ENCODE data around the gene FRS3. TPM values are rescaled to one million over a fixed set of nuclear protein-coding genes. Genes with fewer than 3 reads are reported as not detected.

Gene FRS3
- total RNA-seq, 1 experiment from 2014 or later = 5.9 TPM

DNA sequence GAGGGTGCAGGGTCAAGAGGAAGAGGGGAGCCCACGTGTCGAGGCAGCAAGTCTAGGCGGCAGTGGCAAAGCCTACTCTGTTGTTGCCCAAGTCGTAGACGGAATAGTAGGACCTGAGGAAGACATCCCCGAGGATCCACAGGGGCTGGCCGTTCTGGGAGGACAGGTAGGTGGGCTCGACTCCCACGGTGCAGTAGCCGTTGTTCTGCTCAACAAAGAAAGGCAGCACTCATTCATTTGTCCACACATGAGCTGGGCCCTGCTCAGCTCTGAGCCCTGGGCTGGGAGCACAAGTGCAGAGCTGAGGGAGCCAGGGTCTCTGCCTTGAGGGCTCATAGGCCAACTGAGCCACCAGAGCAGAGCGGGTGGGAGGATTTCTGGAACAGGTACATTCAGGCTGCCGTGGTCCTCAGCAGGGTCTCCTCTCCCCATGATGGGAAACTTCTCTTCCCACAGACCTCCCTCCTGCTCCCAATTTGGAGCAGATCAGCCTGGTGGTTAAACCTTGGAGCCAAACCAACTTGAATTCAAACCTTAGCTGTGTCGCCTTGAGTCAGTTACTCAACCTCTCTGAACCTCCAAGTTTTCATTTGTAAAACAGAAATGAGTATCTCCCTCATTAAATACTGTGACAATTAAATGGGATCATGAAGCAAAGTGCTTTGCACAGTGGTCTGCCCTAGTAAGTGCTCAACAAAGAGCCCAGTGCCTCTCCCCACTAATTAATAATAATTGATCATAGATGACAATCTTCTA is 42.7 kb downstream of the FRS3 start:
- Histone ChIP-seq H3K4me3 (replicated peaks in 1 of 2; ENCODE audit: low read depth in 1 of 2, low read length in 2 of 2) (no peak overlapping the region), H3K36me3 (ENCODE audit: control insufficient read depth in 1 of 2, insufficient read depth in 2 of 2, low read length in 2 of 2) (no peaks in the 10 kb centered on the region), H3K9ac (ENCODE audit: low read length) (no peak overlapping the region), H3K9me3 (ENCODE audit: control insufficient read depth in 1 of 2, insufficient read depth in 1 of 2, low read depth in 1 of 2, low read length in 2 of 2) (no peaks in the 10 kb centered on the region), H3K27me3 (ENCODE audit: insufficient read depth, low read length) (no peaks in the 10 kb centered on the region), H3K4me2 (ENCODE audit: low read length) (no peak overlapping the region), H3K9me2 (ENCODE audit: insufficient read depth) (no peaks in the 10 kb centered on the region), H3K27ac (ENCODE audit: low read depth, low read length) (no peak overlapping the region), H2AFZ (ENCODE audit: low read depth, low read length, poor library complexity, severe bottlenecking) (peak overlapping the region; percentile 87), H4K20me1 (ENCODE audit: insufficient read depth) (no peaks in the 10 kb centered on the region), H3K4me1 (ENCODE audit: control insufficient read depth in 1 of 2, insufficient read depth in 2 of 2, low read length in 2 of 2) (peaks cover 17 to 38% of the 10 kb centered on the region in 2 experiments), H3K79me2 (ENCODE audit: insufficient read depth, low read length) (no peaks in the 10 kb centered on the region)
- TF ChIP-seq TCF7L2 (IDR thresholded peaks at IDR 0.05; ENCODE audit: borderline replicate concordance, extremely low read depth, insufficient read depth, insufficient read length) (no peak), ZFX (IDR thresholded peaks at IDR 0.05) (no peak), EZH2 (IDR thresholded peaks at IDR 0.05) (no peak), SRF (IDR thresholded peaks at IDR 0.05; ENCODE audit: low read depth) (no peak), ZNF274 (IDR thresholded peaks at IDR 0.05; ENCODE audit: low read depth, low read length) (no peak), SP1 (IDR thresholded peaks at IDR 0.05; ENCODE audit: low read depth) (no peak), EGR1 (IDR thresholded peaks at IDR 0.05; ENCODE audit: low read depth) (no peak), CBX3 (IDR thresholded peaks at IDR 0.05; ENCODE audit: low read depth) (no peak), CEBPB (IDR thresholded peaks at IDR 0.05; ENCODE audit: low read depth) (no peak), POLR2AphosphoS5 (IDR thresholded peaks at IDR 0.05; ENCODE audit: low read depth, low read length) (no peak), POLR2A (IDR thresholded peaks at IDR 0.05; ENCODE audit: borderline replicate concordance, extremely low read depth, insufficient read depth, insufficient read length) (no peak)
- TF ChIP-seq, protein P1, sequence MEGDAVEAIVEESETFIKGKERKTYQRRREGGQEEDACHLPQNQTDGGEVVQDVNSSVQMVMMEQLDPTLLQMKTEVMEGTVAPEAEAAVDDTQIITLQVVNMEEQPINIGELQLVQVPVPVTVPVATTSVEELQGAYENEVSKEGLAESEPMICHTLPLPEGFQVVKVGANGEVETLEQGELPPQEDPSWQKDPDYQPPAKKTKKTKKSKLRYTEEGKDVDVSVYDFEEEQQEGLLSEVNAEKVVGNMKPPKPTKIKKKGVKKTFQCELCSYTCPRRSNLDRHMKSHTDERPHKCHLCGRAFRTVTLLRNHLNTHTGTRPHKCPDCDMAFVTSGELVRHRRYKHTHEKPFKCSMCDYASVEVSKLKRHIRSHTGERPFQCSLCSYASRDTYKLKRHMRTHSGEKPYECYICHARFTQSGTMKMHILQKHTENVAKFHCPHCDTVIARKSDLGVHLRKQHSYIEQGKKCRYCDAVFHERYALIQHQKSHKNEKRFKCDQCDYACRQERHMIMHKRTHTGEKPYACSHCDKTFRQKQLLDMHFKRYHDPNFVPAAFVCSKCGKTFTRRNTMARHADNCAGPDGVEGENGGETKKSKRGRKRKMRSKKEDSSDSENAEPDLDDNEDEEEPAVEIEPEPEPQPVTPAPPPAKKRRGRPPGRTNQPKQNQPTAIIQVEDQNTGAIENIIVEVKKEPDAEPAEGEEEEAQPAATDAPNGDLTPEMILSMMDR (IDR thresholded peaks at IDR 0.05 in 2 of 3, conservative IDR thresholded peaks at IDR 0.05 in 1 of 3; ENCODE audit: borderline replicate concordance in 1 of 3, insufficient read depth in 1 of 3, low read depth in 2 of 3, low read length in 2 of 3) = no peak
- TF ChIP-seq, protein P2, sequence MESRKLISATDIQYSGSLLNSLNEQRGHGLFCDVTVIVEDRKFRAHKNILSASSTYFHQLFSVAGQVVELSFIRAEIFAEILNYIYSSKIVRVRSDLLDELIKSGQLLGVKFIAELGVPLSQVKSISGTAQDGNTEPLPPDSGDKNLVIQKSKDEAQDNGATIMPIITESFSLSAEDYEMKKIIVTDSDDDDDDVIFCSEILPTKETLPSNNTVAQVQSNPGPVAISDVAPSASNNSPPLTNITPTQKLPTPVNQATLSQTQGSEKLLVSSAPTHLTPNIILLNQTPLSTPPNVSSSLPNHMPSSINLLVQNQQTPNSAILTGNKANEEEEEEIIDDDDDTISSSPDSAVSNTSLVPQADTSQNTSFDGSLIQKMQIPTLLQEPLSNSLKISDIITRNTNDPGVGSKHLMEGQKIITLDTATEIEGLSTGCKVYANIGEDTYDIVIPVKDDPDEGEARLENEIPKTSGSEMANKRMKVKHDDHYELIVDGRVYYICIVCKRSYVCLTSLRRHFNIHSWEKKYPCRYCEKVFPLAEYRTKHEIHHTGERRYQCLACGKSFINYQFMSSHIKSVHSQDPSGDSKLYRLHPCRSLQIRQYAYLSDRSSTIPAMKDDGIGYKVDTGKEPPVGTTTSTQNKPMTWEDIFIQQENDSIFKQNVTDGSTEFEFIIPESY (IDR thresholded peaks at IDR 0.05; ENCODE audit: extremely low read depth, insufficient replicate concordance, low read length) = no peak
- TF ChIP-seq, protein P3, sequence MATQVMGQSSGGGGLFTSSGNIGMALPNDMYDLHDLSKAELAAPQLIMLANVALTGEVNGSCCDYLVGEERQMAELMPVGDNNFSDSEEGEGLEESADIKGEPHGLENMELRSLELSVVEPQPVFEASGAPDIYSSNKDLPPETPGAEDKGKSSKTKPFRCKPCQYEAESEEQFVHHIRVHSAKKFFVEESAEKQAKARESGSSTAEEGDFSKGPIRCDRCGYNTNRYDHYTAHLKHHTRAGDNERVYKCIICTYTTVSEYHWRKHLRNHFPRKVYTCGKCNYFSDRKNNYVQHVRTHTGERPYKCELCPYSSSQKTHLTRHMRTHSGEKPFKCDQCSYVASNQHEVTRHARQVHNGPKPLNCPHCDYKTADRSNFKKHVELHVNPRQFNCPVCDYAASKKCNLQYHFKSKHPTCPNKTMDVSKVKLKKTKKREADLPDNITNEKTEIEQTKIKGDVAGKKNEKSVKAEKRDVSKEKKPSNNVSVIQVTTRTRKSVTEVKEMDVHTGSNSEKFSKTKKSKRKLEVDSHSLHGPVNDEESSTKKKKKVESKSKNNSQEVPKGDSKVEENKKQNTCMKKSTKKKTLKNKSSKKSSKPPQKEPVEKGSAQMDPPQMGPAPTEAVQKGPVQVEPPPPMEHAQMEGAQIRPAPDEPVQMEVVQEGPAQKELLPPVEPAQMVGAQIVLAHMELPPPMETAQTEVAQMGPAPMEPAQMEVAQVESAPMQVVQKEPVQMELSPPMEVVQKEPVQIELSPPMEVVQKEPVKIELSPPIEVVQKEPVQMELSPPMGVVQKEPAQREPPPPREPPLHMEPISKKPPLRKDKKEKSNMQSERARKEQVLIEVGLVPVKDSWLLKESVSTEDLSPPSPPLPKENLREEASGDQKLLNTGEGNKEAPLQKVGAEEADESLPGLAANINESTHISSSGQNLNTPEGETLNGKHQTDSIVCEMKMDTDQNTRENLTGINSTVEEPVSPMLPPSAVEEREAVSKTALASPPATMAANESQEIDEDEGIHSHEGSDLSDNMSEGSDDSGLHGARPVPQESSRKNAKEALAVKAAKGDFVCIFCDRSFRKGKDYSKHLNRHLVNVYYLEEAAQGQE (IDR thresholded peaks at IDR 0.05; ENCODE audit: low read depth) = no peak
- TF ChIP-seq, protein P4, sequence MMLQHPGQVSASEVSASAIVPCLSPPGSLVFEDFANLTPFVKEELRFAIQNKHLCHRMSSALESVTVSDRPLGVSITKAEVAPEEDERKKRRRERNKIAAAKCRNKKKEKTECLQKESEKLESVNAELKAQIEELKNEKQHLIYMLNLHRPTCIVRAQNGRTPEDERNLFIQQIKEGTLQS (IDR thresholded peaks at IDR 0.05) = no peak
- TF ChIP-seq, protein P5, sequence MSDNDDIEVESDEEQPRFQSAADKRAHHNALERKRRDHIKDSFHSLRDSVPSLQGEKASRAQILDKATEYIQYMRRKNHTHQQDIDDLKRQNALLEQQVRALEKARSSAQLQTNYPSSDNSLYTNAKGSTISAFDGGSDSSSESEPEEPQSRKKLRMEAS (IDR thresholded peaks at IDR 0.05) = no peak
- BruUV-seq (replicated peaks) = no TSS peak
- ATAC-seq (no peak), DNase-seq (ENCODE audit: low read depth, low spot score) (no peak)
- intact Hi-C loops (cut with micrococcal nuclease) = no loop called here
- RAD21 ChIA-PET (ENCODE audit: low non-redundant PET in 1 of 2, low total read pairs in 2 of 2, uncharacterized antibody in 2 of 2, unreplicated experiment in 2 of 2) = interaction anchor here in 1 of 2 experiments (0.5 kb wide), 1 partner anchor 30 kb away, joined by 3 read pairs; no protein-coding TSS in a partner anchor
- CTCF ChIA-PET = no interaction called here
- POLR2A ChIA-PET = no interaction called here
